ENCODE results near the gene ACKR1.

DNA sequence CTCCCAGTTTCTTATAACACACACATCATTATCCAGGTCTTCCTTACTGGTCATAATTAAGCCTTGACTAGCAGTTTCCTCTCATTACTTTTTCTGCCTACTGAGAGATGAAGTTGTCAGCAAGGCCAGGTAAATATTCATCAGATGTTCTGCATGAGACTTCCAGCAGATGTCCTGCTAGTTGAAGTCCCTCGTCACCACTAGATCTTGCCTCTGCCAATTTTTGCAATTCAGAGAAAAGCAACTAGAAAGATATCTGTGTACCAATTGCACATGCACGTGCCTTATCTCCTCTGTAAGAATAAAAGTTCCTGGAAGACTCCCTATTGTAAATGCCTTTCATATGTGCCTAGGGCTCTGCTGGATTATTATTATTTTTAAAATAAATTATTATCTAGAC lies 18.3 kb downstream of the ACKR1 start:
- TF ChIP-seq E2F4 (CRISPR knock-in tag; IDR thresholded peaks at IDR 0.05; ENCODE audit: borderline replicate concordance, low read depth) (no peak), USF2 (CRISPR knock-in tag; IDR thresholded peaks at IDR 0.05) (no peak), ZNF232 (CRISPR knock-in tag; IDR thresholded peaks at IDR 0.05) (no peak), ESRRA (CRISPR knock-in tag; IDR thresholded peaks at IDR 0.05; ENCODE audit: borderline replicate concordance) (no peak), KAT7 (CRISPR knock-in tag; IDR thresholded peaks at IDR 0.05; ENCODE audit: borderline replicate concordance) (no peak), NR2C2 (CRISPR knock-in tag; IDR thresholded peaks at IDR 0.05) (no peak), HMGXB4 (CRISPR knock-in tag; IDR thresholded peaks at IDR 0.05) (no peak), SP1 (CRISPR knock-in tag; conservative IDR thresholded peaks at IDR 0.05) (no peak), ATF6 (CRISPR knock-in tag; IDR thresholded peaks at IDR 0.05) (no peak), ZNF423 (CRISPR knock-in tag; IDR thresholded peaks at IDR 0.05) (no peak), MAX (CRISPR knock-in tag; IDR thresholded peaks at IDR 0.05) (no peak)
- TF ChIP-seq, protein P1, sequence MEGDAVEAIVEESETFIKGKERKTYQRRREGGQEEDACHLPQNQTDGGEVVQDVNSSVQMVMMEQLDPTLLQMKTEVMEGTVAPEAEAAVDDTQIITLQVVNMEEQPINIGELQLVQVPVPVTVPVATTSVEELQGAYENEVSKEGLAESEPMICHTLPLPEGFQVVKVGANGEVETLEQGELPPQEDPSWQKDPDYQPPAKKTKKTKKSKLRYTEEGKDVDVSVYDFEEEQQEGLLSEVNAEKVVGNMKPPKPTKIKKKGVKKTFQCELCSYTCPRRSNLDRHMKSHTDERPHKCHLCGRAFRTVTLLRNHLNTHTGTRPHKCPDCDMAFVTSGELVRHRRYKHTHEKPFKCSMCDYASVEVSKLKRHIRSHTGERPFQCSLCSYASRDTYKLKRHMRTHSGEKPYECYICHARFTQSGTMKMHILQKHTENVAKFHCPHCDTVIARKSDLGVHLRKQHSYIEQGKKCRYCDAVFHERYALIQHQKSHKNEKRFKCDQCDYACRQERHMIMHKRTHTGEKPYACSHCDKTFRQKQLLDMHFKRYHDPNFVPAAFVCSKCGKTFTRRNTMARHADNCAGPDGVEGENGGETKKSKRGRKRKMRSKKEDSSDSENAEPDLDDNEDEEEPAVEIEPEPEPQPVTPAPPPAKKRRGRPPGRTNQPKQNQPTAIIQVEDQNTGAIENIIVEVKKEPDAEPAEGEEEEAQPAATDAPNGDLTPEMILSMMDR (IDR thresholded peaks at IDR 0.05), result no peak
- TF ChIP-seq, protein P2, sequence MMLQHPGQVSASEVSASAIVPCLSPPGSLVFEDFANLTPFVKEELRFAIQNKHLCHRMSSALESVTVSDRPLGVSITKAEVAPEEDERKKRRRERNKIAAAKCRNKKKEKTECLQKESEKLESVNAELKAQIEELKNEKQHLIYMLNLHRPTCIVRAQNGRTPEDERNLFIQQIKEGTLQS (CRISPR knock-in tag; conservative IDR thresholded peaks at IDR 0.05), result no peak
